ENCODE data around the gene DPEP1. TPM values are rescaled to one million over a fixed set of nuclear protein-coding genes. Genes with fewer than 3 reads are reported as not detected.
A peak's percentile ranks its signal among the peaks of the same experiment; 100 is the strongest.

DPEP1 gene
- 0.91 TPM for polyA plus RNA-seq (2012; ENCODE audit: insufficient read depth, insufficient read length, low read depth)

- no peak for DNase-seq
- no peak within 1 kb of the TSS for H3K4me3 ChIP-seq (ENCODE audit: low read depth, low read length)
- no peaks in the 10 kb centered on the region for H3K9me3 ChIP-seq
- TF ChIP-seq CTCF (IDR thresholded peaks at IDR 0.05; ENCODE audit: low read depth, low read length): no peak
- no peaks in the 10 kb centered on the region for H3K36me3 ChIP-seq
- H3K4me1 ChIP-seq: peaks cover 6% of the 10 kb centered on the region
- no peaks in the 10 kb centered on the region for H3K27me3 ChIP-seq
Measured at GRCh38 chr16:89613231-89613953, at the start of gene DPEP1. TSS of gene DPEP1 (plus strand) at chr16:89613642. CDS start at chr16:89630411, 16,769 bp downstream.

GRCh38 chr16:89564476-89565255 is 48.8 kb upstream of the DPEP1 start:
- peaks cover 16% of the 10 kb centered on the region for H3K4me1 ChIP-seq
- H3K27me3 ChIP-seq: no peaks in the 10 kb centered on the region
- no peak for DNase-seq
- H3K9me3 ChIP-seq: no peaks in the 10 kb centered on the region
- TF ChIP-seq CTCF (IDR thresholded peaks at IDR 0.05; ENCODE audit: low read depth, low read length): no peak
- peaks cover 43% of the 10 kb centered on the region for H3K36me3 ChIP-seq
- H3K4me3 ChIP-seq (ENCODE audit: low read depth, low read length): no peak overlapping the region; the same call in none of the 2 replicates

GRCh38 chr16:89565256-89565505 is 48.3 kb upstream of the DPEP1 start:
- H3K4me3 ChIP-seq (ENCODE audit: low read depth, low read length): peak overlapping the region; percentile 34
- no peak for TF ChIP-seq CTCF (IDR thresholded peaks at IDR 0.05; ENCODE audit: low read depth, low read length)
- DNase-seq: no peak
- H3K9me3 ChIP-seq: no peaks in the 10 kb centered on the region
- H3K4me1 ChIP-seq: peaks cover 16% of the 10 kb centered on the region
- peaks cover 43% of the 10 kb centered on the region for H3K36me3 ChIP-seq
- no peaks in the 10 kb centered on the region for H3K27me3 ChIP-seq

GRCh38 chr16:89565506-89566372 is 47.7 kb upstream of the DPEP1 start:
- peaks cover 16% of the 10 kb centered on the region for H3K4me1 ChIP-seq
- peak; percentile 59 for TF ChIP-seq CTCF (IDR thresholded peaks at IDR 0.05; ENCODE audit: low read depth, low read length)
- DNase-seq: peak; percentile 70
- peak overlapping the region; percentile 34 for H3K4me3 ChIP-seq (ENCODE audit: low read depth, low read length)
- H3K9me3 ChIP-seq: no peaks in the 10 kb centered on the region
- H3K27me3 ChIP-seq: no peaks in the 10 kb centered on the region
- H3K36me3 ChIP-seq: peaks cover 42% of the 10 kb centered on the region

GRCh38 chr16:89567656-89568594 is 45.5 kb upstream of the DPEP1 start:
- no peak for TF ChIP-seq CTCF (IDR thresholded peaks at IDR 0.05; ENCODE audit: low read depth, low read length)
- Histone ChIP-seq H3K9me3 (no peaks in the 10 kb centered on the region), H3K36me3 (peaks cover 20% of the 10 kb centered on the region), H3K4me3 (ENCODE audit: low read depth, low read length) (no peak overlapping the region), H3K27me3 (no peaks in the 10 kb centered on the region), H3K4me1 (peaks cover 17% of the 10 kb centered on the region)
- no peak for DNase-seq

Data from BE2C (cell line).